ENCODE results near the gene CDH11.

DNA sequence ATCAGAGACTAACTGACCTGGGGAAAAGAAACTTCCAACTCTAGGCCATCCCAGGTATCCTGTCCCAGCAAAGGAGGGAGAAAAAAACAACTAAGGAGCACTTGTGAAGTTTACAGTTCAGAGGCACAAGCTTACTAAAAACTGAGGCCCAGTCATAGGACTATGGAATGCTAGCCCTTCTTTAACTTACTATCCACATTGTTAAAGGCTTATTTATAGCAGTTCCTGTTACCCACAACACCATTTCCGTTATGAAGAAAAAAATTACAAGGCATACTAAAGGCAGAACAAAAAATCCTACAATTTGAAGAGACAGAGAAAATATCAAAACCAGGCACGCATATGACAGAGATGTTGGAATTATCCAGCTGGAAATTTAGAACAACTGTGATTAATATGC, 159.1 kb downstream of the CDH11 start:
- TF ChIP-seq, protein P1, sequence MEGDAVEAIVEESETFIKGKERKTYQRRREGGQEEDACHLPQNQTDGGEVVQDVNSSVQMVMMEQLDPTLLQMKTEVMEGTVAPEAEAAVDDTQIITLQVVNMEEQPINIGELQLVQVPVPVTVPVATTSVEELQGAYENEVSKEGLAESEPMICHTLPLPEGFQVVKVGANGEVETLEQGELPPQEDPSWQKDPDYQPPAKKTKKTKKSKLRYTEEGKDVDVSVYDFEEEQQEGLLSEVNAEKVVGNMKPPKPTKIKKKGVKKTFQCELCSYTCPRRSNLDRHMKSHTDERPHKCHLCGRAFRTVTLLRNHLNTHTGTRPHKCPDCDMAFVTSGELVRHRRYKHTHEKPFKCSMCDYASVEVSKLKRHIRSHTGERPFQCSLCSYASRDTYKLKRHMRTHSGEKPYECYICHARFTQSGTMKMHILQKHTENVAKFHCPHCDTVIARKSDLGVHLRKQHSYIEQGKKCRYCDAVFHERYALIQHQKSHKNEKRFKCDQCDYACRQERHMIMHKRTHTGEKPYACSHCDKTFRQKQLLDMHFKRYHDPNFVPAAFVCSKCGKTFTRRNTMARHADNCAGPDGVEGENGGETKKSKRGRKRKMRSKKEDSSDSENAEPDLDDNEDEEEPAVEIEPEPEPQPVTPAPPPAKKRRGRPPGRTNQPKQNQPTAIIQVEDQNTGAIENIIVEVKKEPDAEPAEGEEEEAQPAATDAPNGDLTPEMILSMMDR (conservative IDR thresholded peaks at IDR 0.05; ENCODE audit: low read length), result no peak
- TF ChIP-seq EZH2phosphoT487 (IDR thresholded peaks at IDR 0.05; ENCODE audit: borderline replicate concordance, low read depth, low read length), result no peak

All from OCI-LY7 (cell line).